Measurements from ENCODE around the gene C10orf71. TPM values are rescaled to one million over a fixed set of nuclear protein-coding genes. Genes with fewer than 3 reads are reported as not detected.

C10orf71 gene
- total and polyA plus RNA-seq, 2 of the 8 experiments (the other 6 are each of a cell fraction or from before 2014, with no cell fraction given): not detected

- Histone ChIP-seq H2BK5ac (ENCODE audit: low read depth, low read length) (no peak overlapping the region), H3K27ac (ENCODE audit: low read depth, low read length) (no peak overlapping the region), H2BK15ac (ENCODE audit: low read length) (no peak overlapping the region), H3K4me1 (replicated peaks in 1 of 4; ENCODE audit: control insufficient read depth in 3 of 4, insufficient read depth in 4 of 4, low read length in 3 of 4) (no peaks in the 10 kb centered on the region), H3K9ac (replicated peaks in 1 of 4; ENCODE audit: extremely low read depth in 1 of 4, low read depth in 3 of 4, low read length in 3 of 4) (no peak overlapping the region), H2AFZ (ENCODE audit: low read length) (no peak overlapping the region), H3K23me2 (ENCODE audit: low read depth, low read length) (no peaks in the 10 kb centered on the region), H3K79me1 (ENCODE audit: low read depth, low read length) (no peaks in the 10 kb centered on the region), H3K56ac (replicated peaks; ENCODE audit: insufficient read length, low read depth, low read length) (no peak overlapping the region), H2BK120ac (replicated peaks; ENCODE audit: low read depth, low read length) (no peak overlapping the region), H3K27me3 (replicated peaks in 1 of 4; ENCODE audit: control insufficient read depth in 3 of 4, extremely low read depth in 1 of 4, insufficient read depth in 3 of 4, low read length in 3 of 4) (no peaks in the 10 kb centered on the region; a peak in 2 of 7 replicates), H3K18ac (ENCODE audit: extremely low read depth, low read length) (no peak overlapping the region), H3K79me2 (ENCODE audit: control insufficient read depth in 1 of 2, insufficient read depth in 2 of 2, low read length in 2 of 2) (no peaks in the 10 kb centered on the region), H4K20me1 (replicated peaks in 1 of 2; ENCODE audit: control insufficient read depth in 1 of 2, insufficient read depth in 2 of 2, low read length in 2 of 2) (no peaks in the 10 kb centered on the region), H2AK5ac (ENCODE audit: low read depth, low read length) (no peak overlapping the region), H3K4me2 (ENCODE audit: insufficient read depth in 1 of 2, low read depth in 2 of 2, low read length in 2 of 2) (no peak overlapping the region), H3K4me3 (ENCODE audit: extremely low read depth in 1 of 4, insufficient read depth in 2 of 4, low read depth in 3 of 4, low read length in 4 of 4) (no peak overlapping the region), H3K4ac (replicated peaks; ENCODE audit: insufficient read length, low read depth, low read length) (no peak overlapping the region), H4K5ac (ENCODE audit: insufficient read length, low read depth, low read length) (no peak overlapping the region), H4K91ac (replicated peaks; ENCODE audit: insufficient read length, low read length) (no peak overlapping the region), H3K9me3 (ENCODE audit: insufficient read depth in 2 of 2, low read depth in 1 of 2, low read length in 1 of 2) (no peaks in the 10 kb centered on the region), H2BK20ac (ENCODE audit: low read length) (no peak overlapping the region), H3K23ac (ENCODE audit: insufficient read length) (no peak overlapping the region), H4K8ac (ENCODE audit: extremely low read depth, insufficient read depth, low read length) (0 out of 2 replicates have a peak overlapping the region, but pooled peaks have one; percentile 2), H2BK12ac (ENCODE audit: low read depth, low read length) (no peak overlapping the region), H3K36me3 (ENCODE audit: control insufficient read depth in 2 of 4, insufficient read depth in 4 of 4, low read length in 3 of 4) (no peaks in the 10 kb centered on the region), H3K14ac (ENCODE audit: insufficient read length) (no peak overlapping the region)
- FAIRE-seq (no peak), DNase-seq (ENCODE audit: low read depth in 1 of 2, low spot score in 2 of 2) (peak in 1 of 2 experiments; percentile 10)
- POLR2A ChIA-PET (ENCODE audit: partially characterized antibody): no interaction called here
- CTCF ChIA-PET (ENCODE audit: partially characterized antibody): interaction anchor here (0.6 to 2.5 kb wide), 6 partner anchors 8 to 240 kb away, joined by 3 to 18 read pairs (median 4); no protein-coding TSS in a partner anchor
- 82% methylated on average over 11 of the region's 11 CpGs; no CpG with 5 or more reads in 1 of the 2 experiments for WGBS, 2 experiments (ENCODE audit: extremely low coverage in 1 of 2, insufficient coverage in 1 of 2, insufficient read length in 1 of 2, insufficient replicate concordance in 2 of 2, low coverage in 1 of 2, low lambda C conversion rate in 2 of 2, missing lambda C conversion rate in 1 of 2)
- TF ChIP-seq ATF2 (IDR thresholded peaks at IDR 0.05; ENCODE audit: low read length) (no peak), ATF3 (IDR thresholded peaks at IDR 0.05; ENCODE audit: insufficient read depth, low read depth, low read length) (no peak), KDM5A (IDR thresholded peaks at IDR 0.05; ENCODE audit: low read length) (no peak), SUZ12 (IDR thresholded peaks at IDR 0.05; ENCODE audit: low read length) (no peak), CHD2 (IDR thresholded peaks at IDR 0.05; ENCODE audit: low read length) (no peak), RFX5 (IDR thresholded peaks at IDR 0.05; ENCODE audit: borderline replicate concordance, low read depth, low read length) (no peak), CREB1 (IDR thresholded peaks at IDR 0.05) (no peak), JUND (IDR thresholded peaks at IDR 0.05; ENCODE audit: low read length) (no peak), RNF2 (IDR thresholded peaks at IDR 0.05; ENCODE audit: borderline replicate concordance, low read depth, low read length, missing control alignments, poor library complexity, severe bottlenecking) (no peak), CBX5 (IDR thresholded peaks at IDR 0.05; ENCODE audit: low read depth, low read length) (no peak), KDM1A (IDR thresholded peaks at IDR 0.05; ENCODE audit: borderline replicate concordance, low read length) (no peak), RBBP5 (IDR thresholded peaks at IDR 0.05; ENCODE audit: borderline replicate concordance, low read depth, low read length) (no peak)
These were observed 27.6 kb upstream of the C10orf71 start for GRCh38 chr10:49271346-49271745.
